Body of pancreas (tissue), 4 donors: ENCODE data around the gene GPS2. TPM values are rescaled to one million over a fixed set of nuclear protein-coding genes. Genes with fewer than 3 reads are reported as not detected.

Experiments used
- ATAC-seq: fragments of 150-250 bp; one replicate; pipeline ENCODE4 v1.9.1; 2016
- DNase-seq, 4 donors: peaks; one replicate each; pipeline ENCODE4 v3.0.0-alpha.2; 2019
- H3K27ac ChIP-seq, 4 donors: fragments of 200-600 bp; sonication (generic); 1 replicate in 3 of 4; 2 replicates in 1 of 4; pipeline versions ENCODE4 v1.5.1 to v1.6.1; 2016 to 2019; ENCODE audit warnings: mild to moderate bottlenecking in 1 of 4, mixed read lengths in 1 of 4, moderate library complexity in 1 of 4
- H3K27me3 ChIP-seq, 2 donors: fragments of 200-600 bp; sonication (generic); one replicate each; pipeline ENCODE4 v1.6.0; 2016; ENCODE audit warnings: mild to moderate bottlenecking in 1 of 2
- H3K36me3 ChIP-seq, 2 donors: fragments of 200-600 bp; sonication (generic); replicated peaks in 1 of 2; 2 replicates each; pipeline ENCODE4 v1.5.1; 2016; ENCODE audit warnings: low read depth in 2 of 2; ENCODE audit not compliant: insufficient read depth in 1 of 2
- H3K4me1 ChIP-seq: fragments of 200-600 bp; sonication (generic); one replicate; pipeline ENCODE4 v1.6.0; 2016
- H3K4me3 ChIP-seq, 2 donors: fragments of 200-600 bp; sonication (generic); 1 replicate in 1 of 2; 2 replicates in 1 of 2; pipeline ENCODE4 v1.5.1; 2016 to 2019
- H3K9me3 ChIP-seq, 3 donors: fragments of 200-600 bp; sonication (generic); 1 replicate in 2 of 3; 2 replicates in 1 of 3; pipeline ENCODE4 v1.5.1; 2016
- CTCF ChIP-seq, 7 experiments: fragments of 450-650 bp in 4 of 7; fragments of 200-600 bp in 3 of 7; sonication (generic) in 3 of 7; IDR thresholded peaks; one replicate each; pipeline ENCODE4 v1.5.1; 2016 to 2019; ENCODE audit warnings: antibody characterized with exemption in 7 of 7
- POLR2A ChIP-seq, 3 donors: fragments of 450-650 bp; IDR thresholded peaks; one replicate each; pipeline ENCODE4 v1.6.1; 2016; ENCODE audit warnings: antibody characterized with exemption in 3 of 3, mild to moderate bottlenecking in 2 of 3
- WGBS, 2 donors: methylation state at CpG; one replicate each; pipeline ENCODE4 v1.1.5; 2017; 5-methylcytosine and 5-hydroxymethylcytosine counted together
- intact Hi-C: fragments of 100-400 bp; cut with DNase I; formaldehyde crosslinking; loops from one replicate; pipeline ENCODE4 v1.15.1; 2023
- total RNA-seq, 2 donors: library from RNA; depleted of rRNA; stranded (reverse); fragments of >200 nt; gene quantifications; one replicate each; pipeline ENCODE4 v1.1.0, GENCODE V29; 2016

GPS2 gene
- total RNA-seq, 2 donors from 2014 or later, result 71.9 to 75.8 TPM

GRCh38 chr17:7321466-7321865, 6.3 kb upstream of the GPS2 start:
- Histone ChIP-seq H3K4me1 (no peaks in the 10 kb centered on the region), H3K36me3 (peaks cover 0 to 31% of the 10 kb centered on the region in 2 donors), H3K27ac (no peak overlapping the region), H3K4me3 (no peak overlapping the region), H3K27me3 (no peaks in the 10 kb centered on the region), H3K9me3 (no peaks in the 10 kb centered on the region)
- no peak for DNase-seq
- 91% methylated on average over 15 of the region's 15 CpGs for WGBS, 2 donors
- no peak for ATAC-seq
- intact Hi-C loops, result no loop called here
- TF ChIP-seq POLR2A (IDR thresholded peaks at IDR 0.05), result no peak
- TF ChIP-seq CTCF (IDR thresholded peaks at IDR 0.05), result no peak

- DNase-seq, result no peak
- Histone ChIP-seq H3K4me1 (peaks cover 24% of the 10 kb centered on the region), H3K9me3 (no peaks in the 10 kb centered on the region), H3K4me3 (no peak overlapping the region), H3K27me3 (no peaks in the 10 kb centered on the region), H3K36me3 (peaks cover 0 to 29% of the 10 kb centered on the region in 2 donors), H3K27ac (no peak overlapping the region)
- TF ChIP-seq POLR2A (IDR thresholded peaks at IDR 0.05), result no peak
- TF ChIP-seq CTCF (IDR thresholded peaks at IDR 0.05), result no peak
- intact Hi-C loops, result no loop called here
- 87 to 93% methylated on average over 3 to 13 of the region's 13 CpGs for WGBS, 2 donors
- ATAC-seq, result no peak
These were observed 3.1 kb upstream of the GPS2 start for GRCh38 chr17:7318121-7318860.

GRCh38 chr17:7317161-7317803, 2.1 kb upstream of the GPS2 start:
- no peak overlapping the region for H3K4me3 ChIP-seq
- no peaks in the 10 kb centered on the region for H3K27me3 ChIP-seq
- peaks cover 34% of the 10 kb centered on the region for H3K4me1 ChIP-seq
- TF ChIP-seq CTCF (IDR thresholded peaks at IDR 0.05) (no peak), POLR2A (IDR thresholded peaks at IDR 0.05) (no peak)
- no peak overlapping the region for H3K27ac ChIP-seq
- intact Hi-C loops, result no loop called here
- DNase-seq (no peak), ATAC-seq (no peak)
- WGBS, 2 donors, result 88 to 90% methylated on average over 16 of the region's 16 CpGs
- H3K36me3 ChIP-seq, result peaks cover 0 to 32% of the 10 kb centered on the region in 2 donors
- H3K9me3 ChIP-seq, result no peaks in the 10 kb centered on the region

- Histone ChIP-seq H3K4me1 (peaks cover 41% of the 10 kb centered on the region), H3K36me3 (peaks cover 5 to 33% of the 10 kb centered on the region in 2 donors), H3K4me3 (peak overlapping the region; percentile 86 to 91), H3K27ac (peak overlapping the region; percentile 88 to 97 (median 90)), H3K27me3 (no peaks in the 10 kb centered on the region), H3K9me3 (no peaks in the 10 kb centered on the region)
- 14 to 29% methylated on average over 16 to 30 of the region's 30 CpGs for WGBS, 2 donors
- intact Hi-C loops, result no loop called here
- TF ChIP-seq POLR2A (IDR thresholded peaks at IDR 0.05) (peak in 2 of 3 donors; percentile 36 to 39), CTCF (IDR thresholded peaks at IDR 0.05) (no peak)
- ATAC-seq, result peak; percentile 5
- peak; percentile 50 to 65 (median 57) for DNase-seq
These were observed 543 bp upstream of the GPS2 start for GRCh38 chr17:7315570-7316235.
